ENCODE data around the gene TTC7B. TPM values are rescaled to one million over a fixed set of nuclear protein-coding genes. Genes with fewer than 3 reads are reported as not detected.

Gene TTC7B
- total RNA-seq, 4 donors from 2014 or later = 3.3 to 18.1 (median 10.0) TPM

GRCh38 chr14:90561920-90562319, 254.3 kb downstream of the TTC7B start:
- Histone ChIP-seq H3K27me3 (no peaks in the 10 kb centered on the region), H3K36me3 (no peaks in the 10 kb centered on the region), H3K9me3 (no peaks in the 10 kb centered on the region), H3K27ac (no peak overlapping the region), H3K4me1 (no peaks in the 10 kb centered on the region), H3K4me3 (no peak overlapping the region)
- no peak for DNase-seq
- 79 to 84% methylated on average over 7 of the region's 7 CpGs for WGBS, 2 donors
- intact Hi-C loops (cut with DNase I) = no loop called here
- no peak for TF ChIP-seq POLR2A (IDR thresholded peaks at IDR 0.05)
- no peak for TF ChIP-seq CTCF (IDR thresholded peaks at IDR 0.05)

- intact Hi-C loops (cut with DNase I) = no loop called here
- no peak overlapping the region for H3K27ac ChIP-seq
- H3K9me3 ChIP-seq = no peaks in the 10 kb centered on the region
- no peaks in the 10 kb centered on the region for H3K27me3 ChIP-seq
- H3K4me1 ChIP-seq = no peaks in the 10 kb centered on the region
- no peaks in the 10 kb centered on the region for H3K36me3 ChIP-seq
- H3K4me3 ChIP-seq = no peak overlapping the region
- 83 to 93% methylated on average over 1 to 6 of the region's 10 CpGs for WGBS, 2 donors
- no peak for TF ChIP-seq POLR2A (IDR thresholded peaks at IDR 0.05)
- DNase-seq = no peak
Observed at GRCh38 chr14:90560991-90561390, 255.2 kb downstream of the TTC7B start.

- no peaks in the 10 kb centered on the region for H3K36me3 ChIP-seq
- WGBS, 2 donors = 73% methylated on average over 4 of the region's 4 CpGs
- no peaks in the 10 kb centered on the region for H3K9me3 ChIP-seq
- DNase-seq = no peak
- H3K4me3 ChIP-seq = no peak overlapping the region
- H3K4me1 ChIP-seq = no peaks in the 10 kb centered on the region
- no peak overlapping the region for H3K27ac ChIP-seq
- intact Hi-C loops (cut with DNase I) = no loop called here
- H3K27me3 ChIP-seq = no peaks in the 10 kb centered on the region
- TF ChIP-seq POLR2A (IDR thresholded peaks at IDR 0.05) = no peak
- no peak for TF ChIP-seq CTCF (IDR thresholded peaks at IDR 0.05)
Observed at GRCh38 chr14:90560558-90560957, 255.7 kb downstream of the TTC7B start.

GRCh38 chr14:90559811-90560492, 256.3 kb downstream of the TTC7B start:
- no peak overlapping the region for H3K4me3 ChIP-seq
- WGBS, 2 donors = 77 to 85% methylated on average over 10 to 16 of the region's 16 CpGs
- no peak overlapping the region for H3K27ac ChIP-seq
- DNase-seq = no peak
- H3K9me3 ChIP-seq = no peaks in the 10 kb centered on the region
- TF ChIP-seq POLR2A (IDR thresholded peaks at IDR 0.05) (no peak), CTCF (IDR thresholded peaks at IDR 0.05) (no peak)
- no peaks in the 10 kb centered on the region for H3K27me3 ChIP-seq
- H3K4me1 ChIP-seq = peaks cover 0 to under 1% (median 0%) of the 10 kb centered on the region in 3 donors
- intact Hi-C loops (cut with DNase I) = no loop called here
- H3K36me3 ChIP-seq = no peaks in the 10 kb centered on the region

- TF ChIP-seq POLR2A (IDR thresholded peaks at IDR 0.05) = no peak
- no peak for TF ChIP-seq CTCF (IDR thresholded peaks at IDR 0.05)
- H3K36me3 ChIP-seq = no peaks in the 10 kb centered on the region
- DNase-seq = no peak
- peaks cover 0 to 9% (median 4%) of the 10 kb centered on the region in 3 donors for H3K4me1 ChIP-seq
- no peak overlapping the region for H3K27ac ChIP-seq
- WGBS, 2 donors = 79 to 82% methylated on average over 6 to 9 of the region's 12 CpGs
- intact Hi-C loops (cut with DNase I) = no loop called here
- H3K9me3 ChIP-seq = no peaks in the 10 kb centered on the region
- no peak overlapping the region for H3K4me3 ChIP-seq
- H3K27me3 ChIP-seq = no peaks in the 10 kb centered on the region
Observed at GRCh38 chr14:90558983-90559590, 257.1 kb downstream of the TTC7B start.

Data from esophagus squamous epithelium (tissue), 5 donors.